Stimulated activated naive CD8-positive, alpha-beta T cell treated with anti-CD3 and anti-CD28 coated beads, Interleukin-15, amount 100 ng/mL, for 72 hours (primary cell): Measurements from ENCODE around the gene ITGB1BP1.
A peak's percentile ranks its signal among the peaks of the same experiment; 100 is the strongest.
"Not testable (repeated sequence)": the region's sequence is repeated elsewhere in the genome, so short reads cannot be mapped to it uniquely, and the experiment has no call there.

ENCODE experiments used
- ATAC-seq: fragments of 150-1000 bp; cut with Tn5 transposase; 2 replicates; pipeline ENCODE4 v1.10.0; 2021; ENCODE audit warnings: mild to moderate bottlenecking, moderate library complexity
- DNase-seq, 2 donors: peaks; one replicate each; pipeline ENCODE4 v3.0.0; 2021 to 2022
- H3K27ac Mint-ChIP-seq, 2 donors: one replicate each; pipeline ENCODE4 v1.8.0; 2022; ENCODE audit warnings: mild to moderate bottlenecking in 2 of 2, mixed read lengths in 2 of 2, moderate library complexity in 2 of 2
- H3K27me3 Mint-ChIP-seq: one replicate; pipeline ENCODE4 v1.8.0; 2022; ENCODE audit warnings: mixed read lengths
- H3K4me1 Mint-ChIP-seq: one replicate; pipeline ENCODE4 v1.8.0; 2022; ENCODE audit warnings: mild to moderate bottlenecking, mixed read lengths
- H3K4me3 Mint-ChIP-seq, 2 donors: one replicate each; pipeline ENCODE4 v1.8.0; 2022; ENCODE audit warnings: mild to moderate bottlenecking in 2 of 2, mixed read lengths in 2 of 2, moderate library complexity in 1 of 2
- H3K9me3 Mint-ChIP-seq, 2 donors: one replicate each; pipeline ENCODE4 v1.8.0; 2022; ENCODE audit warnings: mixed read lengths in 2 of 2

The ITGB1BP1 gene

GRCh38 chr2:9415516-9416169, 7.7 kb downstream of the ITGB1BP1 start:
- Mint-ChIP-seq H3K27ac (no peak overlapping the region), H3K9me3 (no peaks in the 10 kb centered on the region), H3K27me3 (no peaks in the 10 kb centered on the region), H3K4me3 (no peak overlapping the region), H3K4me1 (peaks cover 58% of the 10 kb centered on the region)
- ATAC-seq (no peak), DNase-seq (no peak)

- Mint-ChIP-seq H3K27me3 (no peaks in the 10 kb centered on the region), H3K27ac (no peak overlapping the region), H3K4me3 (no peak overlapping the region), H3K4me1 (peaks cover 34% of the 10 kb centered on the region), H3K9me3 (no peaks in the 10 kb centered on the region)
- no peak for ATAC-seq
- no peak for DNase-seq
Observed at GRCh38 chr2:9412781-9413180, 10.5 kb downstream of the ITGB1BP1 start.

GRCh38 chr2:9410108-9410507, 13.2 kb downstream of the ITGB1BP1 start:
- Mint-ChIP-seq H3K9me3 (no peaks in the 10 kb centered on the region), H3K27ac (peak overlapping the region; percentile 23 to 91), H3K27me3 (no peaks in the 10 kb centered on the region), H3K4me3 (no peak overlapping the region), H3K4me1 (peaks cover 7% of the 10 kb centered on the region)
- DNase-seq (no peak), ATAC-seq (peak; percentile 65)

GRCh38 chr2:9408641-9409151, 14.6 kb downstream of the ITGB1BP1 start:
- H3K9me3 Mint-ChIP-seq = no peaks in the 10 kb centered on the region
- ATAC-seq (no peak), DNase-seq (no peak)
- no peak overlapping the region for H3K4me3 Mint-ChIP-seq
- H3K27me3 Mint-ChIP-seq = no peaks in the 10 kb centered on the region
- H3K4me1 Mint-ChIP-seq = peaks cover 1% of the 10 kb centered on the region
- no peak overlapping the region for H3K27ac Mint-ChIP-seq

GRCh38 chr2:9407363-9407811, 15.9 kb downstream of the ITGB1BP1 start:
- no peak for ATAC-seq
- Mint-ChIP-seq H3K27ac (peak overlapping the region in 1 of 2 donors; percentile 46), H3K4me1 (no peaks in the 10 kb centered on the region), H3K4me3 (no peak overlapping the region), H3K27me3 (no peaks in the 10 kb centered on the region), H3K9me3 (no peaks in the 10 kb centered on the region)
- DNase-seq = no peak

- H3K9me3 Mint-ChIP-seq = no peaks in the 10 kb centered on the region
- no peaks in the 10 kb centered on the region for H3K4me1 Mint-ChIP-seq
- DNase-seq (no peak), ATAC-seq (no peak)
- no peaks in the 10 kb centered on the region for H3K27me3 Mint-ChIP-seq
- peak overlapping the region; percentile 26 to 44 for H3K27ac Mint-ChIP-seq
- no peak overlapping the region for H3K4me3 Mint-ChIP-seq
Observed at GRCh38 chr2:9406529-9407362, 16.6 kb downstream of the ITGB1BP1 start.

- Mint-ChIP-seq H3K9me3 (no peaks in the 10 kb centered on the region), H3K4me1 (no peaks in the 10 kb centered on the region), H3K4me3 (no peak overlapping the region), H3K27me3 (peaks cover 4% of the 10 kb centered on the region), H3K27ac (no peak overlapping the region)
- DNase-seq (no peak), ATAC-seq (no peak)
Observed at GRCh38 chr2:9405636-9406035, 17.7 kb downstream of the ITGB1BP1 start.

- Mint-ChIP-seq H3K4me3 (no peak overlapping the region), H3K27me3 (peaks cover 8% of the 10 kb centered on the region), H3K9me3 (no peaks in the 10 kb centered on the region), H3K4me1 (no peaks in the 10 kb centered on the region), H3K27ac (no peak overlapping the region)
- DNase-seq (no peak), ATAC-seq (no peak)
Observed at GRCh38 chr2:9404451-9404850, 18.9 kb downstream of the ITGB1BP1 start.

GRCh38 chr2:9403924-9404323, 19.4 kb downstream of the ITGB1BP1 start:
- H3K27me3 Mint-ChIP-seq = peaks cover 8% of the 10 kb centered on the region
- no peaks in the 10 kb centered on the region for H3K9me3 Mint-ChIP-seq
- ATAC-seq (no peak), DNase-seq (no peak)
- no peaks in the 10 kb centered on the region for H3K4me1 Mint-ChIP-seq
- no peak overlapping the region for H3K27ac Mint-ChIP-seq
- H3K4me3 Mint-ChIP-seq = no peak overlapping the region

GRCh38 chr2:9401646-9402371, 21.5 kb downstream of the ITGB1BP1 start:
- no peaks in the 10 kb centered on the region for H3K9me3 Mint-ChIP-seq
- H3K27ac Mint-ChIP-seq = peak overlapping the region in 1 of 2 donors; percentile 45
- no peak for DNase-seq
- H3K4me1 Mint-ChIP-seq = no peaks in the 10 kb centered on the region
- no peak overlapping the region for H3K4me3 Mint-ChIP-seq
- peaks cover 8% of the 10 kb centered on the region for H3K27me3 Mint-ChIP-seq
- no peak for ATAC-seq

- Mint-ChIP-seq H3K4me1 (no peaks in the 10 kb centered on the region), H3K4me3 (no peak overlapping the region), H3K27ac (no peak overlapping the region), H3K27me3 (peaks cover 8% of the 10 kb centered on the region), H3K9me3 (no peaks in the 10 kb centered on the region)
- ATAC-seq = no peak
- no peak for DNase-seq
Observed at GRCh38 chr2:9401059-9401547, 22.2 kb downstream of the ITGB1BP1 start.

GRCh38 chr2:9400268-9401058, 22.9 kb downstream of the ITGB1BP1 start:
- peak overlapping the region; percentile 73 to 79 for H3K27ac Mint-ChIP-seq
- no peak overlapping the region for H3K4me3 Mint-ChIP-seq

GRCh38 chr2:9398881-9399780, 24.2 kb downstream of the ITGB1BP1 start:
- H3K4me3 Mint-ChIP-seq = no peak overlapping the region
- peak; percentile 18 for ATAC-seq
- DNase-seq = no peak
- no peaks in the 10 kb centered on the region for H3K9me3 Mint-ChIP-seq
- H3K27me3 Mint-ChIP-seq = peaks cover 8% of the 10 kb centered on the region
- H3K4me1 Mint-ChIP-seq = no peaks in the 10 kb centered on the region
- H3K27ac Mint-ChIP-seq = peak overlapping the region in 1 of 2 donors; percentile 19

More at GRCh38 chr2:9400268-9401058, 22.9 kb downstream of the ITGB1BP1 start:
- H3K4me1 Mint-ChIP-seq = no peaks in the 10 kb centered on the region
- peaks cover 8% of the 10 kb centered on the region for H3K27me3 Mint-ChIP-seq
- no peaks in the 10 kb centered on the region for H3K9me3 Mint-ChIP-seq
- ATAC-seq (no peak), DNase-seq (no peak)

GRCh38 chr2:9398251-9398650, 25.1 kb downstream of the ITGB1BP1 start:
- ATAC-seq, H3K4me3 Mint-ChIP-seq, H3K4me1 Mint-ChIP-seq, DNase-seq, H3K27ac Mint-ChIP-seq, H3K9me3 Mint-ChIP-seq, H3K27me3 Mint-ChIP-seq: not testable (repeated sequence)
